ENCODE measurements around the gene APLF. TPM values are rescaled to one million over a fixed set of nuclear protein-coding genes. Genes with fewer than 3 reads are reported as not detected.

Gene APLF
- total and polyA plus RNA-seq, 2 experiments from 2014 or later = 1.5 to 5.0 TPM

- Histone ChIP-seq H2AFZ (no peak overlapping the region), H3K79me2 (no peaks in the 10 kb centered on the region), H3K36me3 (replicated peaks; ENCODE audit: insufficient read depth, low read depth) (no peaks in the 10 kb centered on the region), H3K9me2 (replicated peaks; ENCODE audit: insufficient read depth) (no peaks in the 10 kb centered on the region), H4K20me1 (ENCODE audit: insufficient read depth, poor library complexity, severe bottlenecking) (no peaks in the 10 kb centered on the region), H3K27me3 (no peaks in the 10 kb centered on the region), H3K27ac (peak overlapping the region; percentile 20), H3K4me1 (ENCODE audit: insufficient read depth) (no peaks in the 10 kb centered on the region), H3K9me3 (ENCODE audit: low read depth) (no peaks in the 10 kb centered on the region), H3K4me3 (no peak overlapping the region), H3K4me2 (peak overlapping the region; percentile 20)
- WGBS (ENCODE audit: low lambda C conversion rate, missing lambda C conversion rate) = 70% methylated on average over 2 of the region's 2 CpGs
- DNase-seq (ENCODE audit: low spot score) = no peak
- TF ChIP-seq CTCF (IDR thresholded peaks at IDR 0.05; ENCODE audit: poor library complexity) (no peak), EZH2 (IDR thresholded peaks at IDR 0.05; ENCODE audit: borderline replicate concordance) (no peak), EZH2phosphoT487 (IDR thresholded peaks at IDR 0.05; ENCODE audit: low read depth, severe bottlenecking, unreplicated experiment) (no peak)
These were observed 8.2 kb downstream of the APLF start for GRCh38 chr2:68475576-68475975.

GRCh38 chr2:68476454-68476853 lies 9.1 kb downstream of the APLF start:
- Histone ChIP-seq H3K79me2 (peaks cover 3% of the 10 kb centered on the region), H3K27me3 (no peaks in the 10 kb centered on the region), H3K36me3 (replicated peaks; ENCODE audit: insufficient read depth, low read depth) (no peaks in the 10 kb centered on the region), H4K20me1 (ENCODE audit: insufficient read depth, poor library complexity, severe bottlenecking) (no peaks in the 10 kb centered on the region), H3K4me1 (ENCODE audit: insufficient read depth) (no peaks in the 10 kb centered on the region), H3K4me2 (no peak overlapping the region), H3K4me3 (no peak overlapping the region), H3K9me2 (replicated peaks; ENCODE audit: insufficient read depth) (no peaks in the 10 kb centered on the region), H3K9me3 (ENCODE audit: low read depth) (no peaks in the 10 kb centered on the region), H2AFZ (no peak overlapping the region), H3K27ac (no peak overlapping the region)
- TF ChIP-seq EZH2 (IDR thresholded peaks at IDR 0.05; ENCODE audit: borderline replicate concordance) (no peak), EZH2phosphoT487 (IDR thresholded peaks at IDR 0.05; ENCODE audit: low read depth, severe bottlenecking, unreplicated experiment) (no peak), CTCF (IDR thresholded peaks at IDR 0.05; ENCODE audit: poor library complexity) (no peak)
- WGBS (ENCODE audit: low lambda C conversion rate, missing lambda C conversion rate) = 78% methylated on average over 1 of the region's 1 CpG
- no peak for DNase-seq (ENCODE audit: low spot score)

- Histone ChIP-seq H3K4me3 (no peak overlapping the region), H4K20me1 (ENCODE audit: insufficient read depth, poor library complexity, severe bottlenecking) (no peaks in the 10 kb centered on the region), H3K4me1 (ENCODE audit: insufficient read depth) (no peaks in the 10 kb centered on the region), H3K36me3 (replicated peaks; ENCODE audit: insufficient read depth, low read depth) (no peaks in the 10 kb centered on the region), H3K9me3 (ENCODE audit: low read depth) (no peaks in the 10 kb centered on the region), H3K27me3 (no peaks in the 10 kb centered on the region), H3K27ac (no peak overlapping the region), H3K9me2 (replicated peaks; ENCODE audit: insufficient read depth) (no peaks in the 10 kb centered on the region), H3K4me2 (no peak overlapping the region), H2AFZ (no peak overlapping the region), H3K79me2 (peaks cover 3% of the 10 kb centered on the region)
- WGBS (ENCODE audit: low lambda C conversion rate, missing lambda C conversion rate) = 63% methylated on average over 1 of the region's 1 CpG
- TF ChIP-seq CTCF (IDR thresholded peaks at IDR 0.05; ENCODE audit: poor library complexity) (no peak), EZH2phosphoT487 (IDR thresholded peaks at IDR 0.05; ENCODE audit: low read depth, severe bottlenecking, unreplicated experiment) (no peak)
- no peak for DNase-seq (ENCODE audit: low spot score)
These were observed 11.3 kb downstream of the APLF start for GRCh38 chr2:68478688-68479087.

- TF ChIP-seq EZH2 (IDR thresholded peaks at IDR 0.05; ENCODE audit: borderline replicate concordance) (no peak), EZH2phosphoT487 (IDR thresholded peaks at IDR 0.05; ENCODE audit: low read depth, severe bottlenecking, unreplicated experiment) (no peak), CTCF (IDR thresholded peaks at IDR 0.05; ENCODE audit: poor library complexity) (no peak)
- 97% methylated on average over 2 of the region's 2 CpGs for WGBS (ENCODE audit: low lambda C conversion rate, missing lambda C conversion rate)
- no peaks in the 10 kb centered on the region for H4K20me1 ChIP-seq (ENCODE audit: insufficient read depth, poor library complexity, severe bottlenecking)
These were observed 15.0 kb downstream of the APLF start for GRCh38 chr2:68482296-68482820.

More at GRCh38 chr2:68482296-68482820, 15.0 kb downstream of the APLF start:
- Histone ChIP-seq H3K4me2 (no peak overlapping the region), H3K4me1 (ENCODE audit: insufficient read depth) (no peaks in the 10 kb centered on the region), H3K27ac (no peak overlapping the region), H3K9me3 (ENCODE audit: low read depth) (no peaks in the 10 kb centered on the region), H3K36me3 (replicated peaks; ENCODE audit: insufficient read depth, low read depth) (no peaks in the 10 kb centered on the region), H3K9me2 (replicated peaks; ENCODE audit: insufficient read depth) (no peaks in the 10 kb centered on the region), H3K4me3 (no peak overlapping the region), H2AFZ (no peak overlapping the region), H3K27me3 (no peaks in the 10 kb centered on the region), H3K79me2 (peaks cover 3% of the 10 kb centered on the region)
- DNase-seq (ENCODE audit: low spot score) = no peak
